Upper lobe of left lung (tissue), 4 donors: ENCODE data around the gene HCST.

Source experiments
- POLR2A ChIP-seq, 4 donors: fragments of 450-650 bp; IDR thresholded peaks; one replicate each; pipeline ENCODE4 v1.5.1; 2016 to 2017; ENCODE audit warnings: antibody characterized with exemption in 4 of 4, mild to moderate bottlenecking in 2 of 4
- POLR2AphosphoS5 ChIP-seq, 2 donors: sonication (generic); formaldehyde crosslinking; IDR thresholded peaks; one replicate each; pipeline ENCODE4 v1.5.1; 2017; ENCODE audit warnings: antibody characterized with exemption in 2 of 2
- TF ChIP-seq, protein P1 (sequence below), 6 experiments: fragments of 450-650 bp in 4 of 6; fragments of 200-600 bp in 2 of 6; sonication (generic) in 2 of 6; IDR thresholded peaks; one replicate each; pipeline ENCODE4 v1.5.1; 2016 to 2019; ENCODE audit warnings: antibody characterized with exemption in 6 of 6

DNA sequence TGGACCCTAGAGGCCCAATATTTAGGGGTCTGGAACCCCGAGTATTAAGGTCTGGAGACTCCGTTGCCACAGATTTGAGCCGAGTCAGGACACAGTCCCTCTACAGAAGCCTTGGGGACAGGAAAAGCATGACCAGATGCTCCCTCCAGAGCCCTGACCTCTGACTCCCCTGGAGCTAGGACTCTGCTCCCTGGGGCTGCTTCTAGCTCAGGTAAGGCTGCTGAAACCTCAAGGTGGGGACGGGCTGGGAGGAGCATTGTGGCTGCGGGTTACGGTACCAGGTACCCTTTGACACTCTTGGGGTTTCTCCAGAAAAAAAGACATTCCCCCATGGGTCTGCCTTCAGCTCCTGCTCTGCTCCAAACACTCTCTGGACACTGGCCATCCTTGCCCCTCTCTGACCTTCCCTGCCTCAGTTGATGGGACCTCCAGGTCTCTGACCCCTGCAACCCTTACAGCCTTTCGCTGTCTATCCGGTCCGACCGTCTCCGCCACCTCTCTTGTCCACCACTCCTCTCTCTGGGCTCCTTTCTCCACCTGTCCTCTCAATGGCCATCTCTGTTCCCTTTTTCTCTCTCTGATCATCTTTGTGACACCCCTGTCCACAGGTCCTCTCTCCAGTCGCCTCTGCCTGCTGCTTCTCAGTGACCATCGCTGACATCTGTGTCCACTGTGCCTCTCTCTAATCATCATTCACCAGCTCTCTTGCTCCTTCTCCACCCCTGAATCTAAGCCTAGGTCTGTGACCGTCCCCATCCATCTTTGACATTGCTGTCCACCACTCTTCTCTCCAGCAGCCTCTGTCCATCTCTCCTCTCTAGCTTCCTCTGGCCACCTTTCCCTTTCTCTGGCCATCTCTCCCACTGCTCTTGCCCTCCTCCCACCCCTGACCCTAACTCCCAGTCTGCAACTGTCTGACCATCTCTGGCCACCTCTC is 35.3 kb downstream of the HCST start:
- TF ChIP-seq, protein P1, sequence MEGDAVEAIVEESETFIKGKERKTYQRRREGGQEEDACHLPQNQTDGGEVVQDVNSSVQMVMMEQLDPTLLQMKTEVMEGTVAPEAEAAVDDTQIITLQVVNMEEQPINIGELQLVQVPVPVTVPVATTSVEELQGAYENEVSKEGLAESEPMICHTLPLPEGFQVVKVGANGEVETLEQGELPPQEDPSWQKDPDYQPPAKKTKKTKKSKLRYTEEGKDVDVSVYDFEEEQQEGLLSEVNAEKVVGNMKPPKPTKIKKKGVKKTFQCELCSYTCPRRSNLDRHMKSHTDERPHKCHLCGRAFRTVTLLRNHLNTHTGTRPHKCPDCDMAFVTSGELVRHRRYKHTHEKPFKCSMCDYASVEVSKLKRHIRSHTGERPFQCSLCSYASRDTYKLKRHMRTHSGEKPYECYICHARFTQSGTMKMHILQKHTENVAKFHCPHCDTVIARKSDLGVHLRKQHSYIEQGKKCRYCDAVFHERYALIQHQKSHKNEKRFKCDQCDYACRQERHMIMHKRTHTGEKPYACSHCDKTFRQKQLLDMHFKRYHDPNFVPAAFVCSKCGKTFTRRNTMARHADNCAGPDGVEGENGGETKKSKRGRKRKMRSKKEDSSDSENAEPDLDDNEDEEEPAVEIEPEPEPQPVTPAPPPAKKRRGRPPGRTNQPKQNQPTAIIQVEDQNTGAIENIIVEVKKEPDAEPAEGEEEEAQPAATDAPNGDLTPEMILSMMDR (IDR thresholded peaks at IDR 0.05): no peak
- TF ChIP-seq POLR2A (IDR thresholded peaks at IDR 0.05) (no peak), POLR2AphosphoS5 (IDR thresholded peaks at IDR 0.05) (no peak)
